Colon (tissue), 2 donors: Measurements from ENCODE around the gene STK11.
"Not testable (repeated sequence)": the region's sequence is repeated elsewhere in the genome, so short reads cannot be mapped to it uniquely, and the experiment has no call there.

ENCODE experiments used
- FAIRE-seq: peaks from 2 replicates; lab custom pipeline; 2012; peaks lifted over from hg19 to GRCh38; lab: Jason Lieb, UNC
- donor health status: control.
- donor health status: control.

The STK11 gene

DNA sequence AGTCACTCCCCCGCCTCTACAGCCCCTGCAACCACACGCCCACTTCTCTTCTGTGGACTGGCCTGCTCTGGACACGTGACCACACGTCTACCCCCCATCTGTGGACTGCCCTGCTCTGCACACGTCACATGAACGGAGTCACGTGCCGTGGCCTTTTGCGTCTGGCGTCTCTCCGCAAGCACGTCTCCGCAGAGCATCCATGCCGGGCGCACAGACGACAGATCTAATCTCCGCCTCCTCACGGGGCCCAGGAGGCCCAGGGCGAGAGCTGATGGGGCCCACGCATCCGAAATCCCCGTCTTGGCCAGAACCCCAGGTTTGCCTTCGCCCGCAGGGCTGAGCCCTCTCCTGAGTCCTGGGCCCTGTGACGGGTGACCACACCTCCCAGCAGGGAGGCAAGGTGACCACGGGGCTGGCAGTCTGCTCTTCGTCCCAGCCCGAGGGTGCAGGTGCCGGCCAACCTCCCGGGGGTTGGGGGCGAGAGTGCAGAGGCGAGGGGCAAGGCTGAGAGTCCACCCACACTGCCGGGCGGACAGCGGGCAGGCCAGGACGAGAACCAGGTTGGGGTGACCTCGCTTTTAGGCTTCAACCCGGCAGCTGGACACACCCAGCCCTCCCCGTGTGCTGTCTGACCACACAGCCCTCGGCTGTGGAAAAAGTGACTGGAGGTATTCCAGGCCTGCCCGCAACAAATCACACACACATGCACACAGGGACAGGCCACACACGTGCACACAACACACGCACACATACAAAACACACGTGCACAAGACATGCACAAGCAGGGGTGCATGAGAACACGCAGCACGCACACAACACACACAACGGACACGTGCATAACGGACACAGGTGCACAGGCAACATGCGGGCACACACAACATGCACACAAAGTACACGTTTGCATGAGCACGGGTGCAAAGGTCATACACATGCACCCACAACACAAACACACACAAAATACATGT is 35.4 kb upstream of the STK11 start:
- FAIRE-seq: no peak

- FAIRE-seq: no peak
These were observed 34.4 kb upstream of the STK11 start for GRCh38 chr19:1170938-1171754.

- no peak for FAIRE-seq
These were observed 33.7 kb upstream of the STK11 start for GRCh38 chr19:1171755-1172352.

DNA sequence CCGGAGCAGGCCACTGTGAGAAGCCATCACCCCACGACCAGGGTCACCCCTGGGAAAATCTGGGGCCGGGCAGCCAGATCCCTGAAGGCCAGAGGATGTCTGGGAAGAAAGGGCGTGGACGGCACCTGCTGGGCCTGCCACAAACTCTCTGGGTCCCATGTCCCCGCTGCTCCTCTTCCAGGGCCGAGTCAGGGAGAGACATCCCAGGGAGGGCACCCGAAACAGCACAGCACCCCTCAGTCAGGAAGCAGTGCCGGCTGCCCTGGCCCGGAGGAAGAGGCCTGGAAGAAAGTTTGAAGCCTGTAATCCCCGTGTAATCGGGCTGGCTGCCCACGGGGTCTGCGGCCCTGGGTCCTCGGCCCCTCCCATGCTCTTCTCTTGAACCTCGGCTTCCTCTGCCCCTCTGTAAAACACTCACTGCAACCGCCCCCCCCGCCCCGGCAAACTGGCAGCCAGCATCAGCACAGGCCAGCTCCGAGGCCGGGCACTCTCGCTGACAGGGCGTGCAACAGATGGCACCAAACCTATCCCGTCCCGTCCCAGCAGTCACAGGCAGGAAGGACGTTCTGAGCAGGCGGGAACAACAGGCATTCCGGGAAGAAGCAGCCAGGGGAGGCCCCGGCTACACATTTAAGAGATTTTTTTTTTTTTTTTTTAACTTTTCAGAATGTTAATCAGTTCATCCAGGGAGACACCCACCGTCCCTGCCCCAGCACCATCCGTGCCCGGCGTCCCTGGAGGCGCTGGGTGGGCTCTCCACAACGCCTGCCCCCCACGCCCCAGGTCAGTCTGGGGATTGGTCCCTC is 33.0 kb upstream of the STK11 start:
- no peak for FAIRE-seq

DNA sequence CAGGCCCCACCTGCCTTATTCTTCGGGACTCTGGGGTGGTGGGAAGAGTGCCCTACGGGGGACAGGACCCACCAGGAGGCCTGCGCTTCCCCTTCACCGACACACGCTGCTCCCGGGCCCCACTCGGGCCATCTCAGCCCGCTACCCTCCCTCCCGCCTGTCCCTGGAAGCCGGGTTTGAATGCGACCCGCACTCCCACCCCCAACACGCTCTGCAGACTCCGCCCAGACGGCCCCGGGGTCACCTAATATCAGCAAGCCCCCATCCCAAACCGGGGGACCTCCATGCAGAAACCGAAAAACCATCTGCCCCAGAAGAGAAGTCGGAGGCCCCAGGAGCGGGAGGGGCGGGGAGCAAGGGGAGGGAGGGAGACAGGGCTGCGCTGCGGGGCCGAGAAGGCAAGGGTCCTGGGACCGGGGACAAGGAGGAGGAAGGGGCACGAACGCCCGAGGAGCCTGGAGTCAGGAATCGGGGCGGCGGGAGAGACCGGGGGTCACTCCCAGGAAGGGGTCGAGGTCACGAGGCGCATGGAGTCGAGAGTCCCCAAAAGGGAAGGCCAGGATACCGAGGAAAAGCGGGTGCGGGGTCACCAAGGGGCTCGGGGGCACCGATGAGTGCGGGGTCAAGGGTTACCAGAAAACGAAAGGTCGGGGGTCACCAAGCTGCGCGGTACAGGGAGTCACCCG is 32.3 kb upstream of the STK11 start:
- FAIRE-seq: no peak

DNA sequence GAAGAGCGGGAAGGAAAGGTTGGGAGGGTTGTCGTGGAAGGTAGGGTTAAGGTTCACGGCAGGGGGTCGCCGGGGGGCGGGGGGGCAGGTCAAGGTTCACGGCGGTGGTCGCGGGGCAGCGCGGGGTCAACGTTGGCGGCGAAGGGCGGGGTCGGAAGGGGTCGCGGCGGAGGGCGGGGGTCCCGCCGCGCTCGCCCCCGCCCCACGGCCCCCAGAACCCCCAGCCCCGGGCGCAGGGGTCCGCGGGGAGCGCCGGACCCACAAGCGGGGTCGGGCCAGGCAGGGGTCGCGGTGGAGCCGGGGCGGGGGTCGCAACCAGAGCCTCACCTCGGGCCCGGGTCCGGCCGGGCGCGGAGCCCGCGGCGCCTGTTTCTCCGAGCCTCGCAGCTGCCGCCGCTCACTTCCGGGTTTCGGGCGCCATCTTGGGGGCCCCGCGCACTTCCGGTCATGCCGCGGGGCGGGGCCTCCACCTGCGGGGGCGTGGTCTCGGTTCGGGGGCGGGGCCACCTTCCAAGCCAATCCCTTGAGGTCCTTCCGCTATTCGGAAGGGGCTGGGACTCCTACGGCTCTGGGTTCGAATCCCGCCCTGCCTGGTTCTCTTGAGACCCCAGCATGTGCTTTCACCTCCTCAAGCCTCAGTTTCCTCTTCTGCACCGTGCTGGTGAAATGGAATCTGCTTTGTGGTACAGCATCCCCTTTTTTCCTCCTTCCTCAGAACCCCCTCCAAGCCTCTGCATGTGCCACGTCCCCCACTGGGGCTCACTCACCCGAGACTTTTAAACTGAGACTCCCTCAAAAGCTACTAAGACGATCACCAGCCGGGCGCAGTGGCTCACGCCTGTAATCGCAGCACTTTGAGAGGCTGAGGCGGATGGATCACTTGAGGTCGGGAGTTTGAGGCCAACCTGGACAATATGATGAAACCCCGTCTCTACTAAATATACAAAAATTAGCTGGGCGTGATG is 31.5 kb upstream of the STK11 start, which contains the start of gene SBNO2:
SBNO2 (minus strand) TSS at position 424 of the 965 bp plus-strand sequence. CDS start 19,992 bp downstream, outside the sequence.
- FAIRE-seq: no peak

GRCh38 chr19:1177322-1178114 is 28.1 kb upstream of the STK11 start:
- FAIRE-seq: no peak

DNA sequence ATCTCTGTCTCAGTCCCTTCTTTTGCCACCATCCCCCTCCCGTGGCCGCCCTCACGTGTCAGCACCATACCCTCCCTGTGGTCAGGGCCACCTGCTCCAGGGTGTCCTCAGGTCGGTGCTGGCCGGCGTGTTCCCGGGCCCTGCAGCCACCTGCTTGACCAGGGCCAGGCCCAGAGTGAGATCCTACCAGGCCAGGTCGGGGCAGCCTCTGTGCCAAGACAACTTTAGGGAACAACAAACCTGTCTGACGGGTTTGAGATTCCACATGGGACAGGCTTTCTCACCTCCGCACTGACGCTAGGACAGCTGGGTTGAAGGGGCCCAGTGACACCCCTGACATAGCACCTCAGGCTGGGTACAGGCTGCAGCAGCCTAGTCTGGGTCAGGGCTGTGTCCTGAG is 24.0 kb upstream of the STK11 start:
- FAIRE-seq: no peak

GRCh38 chr19:1182068-1182467 is 23.5 kb upstream of the STK11 start:
- FAIRE-seq: no peak

GRCh38 chr19:1182727-1183126 is 22.9 kb upstream of the STK11 start:
- FAIRE-seq: no peak

- no peak for FAIRE-seq
These were observed 21.9 kb upstream of the STK11 start for GRCh38 chr19:1183543-1184172.

GRCh38 chr19:1189419-1189818 is 16.2 kb upstream of the STK11 start:
- no peak for FAIRE-seq

GRCh38 chr19:1199531-1199930 is 6.0 kb upstream of the STK11 start:
- no peak for FAIRE-seq

- not testable (repeated sequence) for FAIRE-seq
These were observed 5.0 kb upstream of the STK11 start for GRCh38 chr19:1200614-1201013.

- FAIRE-seq: no peak
These were observed 729 bp downstream of the STK11 start for GRCh38 chr19:1206150-1206863.

GRCh38 chr19:1206864-1207450 is 1.4 kb downstream of the STK11 start:
- no peak for FAIRE-seq

- FAIRE-seq: not testable (repeated sequence)
These were observed 3.3 kb downstream of the STK11 start for GRCh38 chr19:1208830-1209229.

- no peak for FAIRE-seq
These were observed 4.6 kb downstream of the STK11 start for GRCh38 chr19:1210227-1210538.
